Endothelial cell of umbilical vein (primary cell): ENCODE results near the gene MYOM3. TPM values are rescaled to one million over a fixed set of nuclear protein-coding genes. Genes with fewer than 3 reads are reported as not detected.

ENCODE experiments used
- BruUV-seq: library from RNA; stranded (reverse); fragments of 400-500 nt; replicated peaks from 2 replicates; lab custom pipeline; 2021; lab: Mats Ljungman, UMichigan
- CTCF ChIA-PET: fragments of 300-600, 350-600 bp; sonication (Branson Sonifier 250); formaldehyde crosslinking; loops from one replicate; lab custom pipeline; 2021; ENCODE audit warnings: antibody characterized with exemption, inconsistent platforms; lab: Charles Lee
- POLR2A ChIA-PET: fragments of 300-600, 350-600 bp; sonication (Branson Sonifier 250); formaldehyde crosslinking; loops from one replicate; lab custom pipeline; 2021; ENCODE audit warnings: antibody characterized with exemption, inconsistent platforms; lab: Charles Lee
- DNase-seq: peaks from one replicate; pipeline ENCODE4 v3.0.0-alpha.2; 2011; ENCODE audit warnings: low read depth, low spot score
- FAIRE-seq: peaks from 2 replicates; lab custom pipeline; 2011; peaks lifted over from hg19 to GRCh38; lab: Jason Lieb, UNC
- H2AFZ ChIP-seq: 2 replicates; pipeline ENCODE4 v1.6.0; 2012; ENCODE audit warnings: low read depth, low read length, control low read depth, inconsistent platforms
- H3K27ac ChIP-seq: 2 replicates; pipeline ENCODE4 v1.5.1; 2011; ENCODE audit warnings: low read depth, mild to moderate bottlenecking, control low read depth, low read length, moderate library complexity; ENCODE audit not compliant: insufficient read depth
- H3K27me3 ChIP-seq, 2 experiments: 2 replicates each; pipeline versions ENCODE4 v1.6.0 to v1.6.1; 2011; ENCODE audit warnings: low read length in 2 of 2, mixed read lengths in 1 of 2; ENCODE audit not compliant: control insufficient read depth in 2 of 2, insufficient read depth in 2 of 2
- H3K36me3 ChIP-seq, 2 experiments: 2 replicates in 1 of 2; 3 replicates in 1 of 2; pipeline ENCODE4 v1.5.1; 2011; ENCODE audit warnings: low read length in 2 of 2, mild to moderate bottlenecking in 1 of 2, moderate library complexity in 1 of 2; ENCODE audit not compliant: control insufficient read depth in 2 of 2, insufficient read depth in 2 of 2; ENCODE audit errors: extremely low read depth in 1 of 2
- H3K4me1 ChIP-seq: 3 replicates; pipeline ENCODE4 v1.5.1; 2011; ENCODE audit warnings: mild to moderate bottlenecking, low read length; ENCODE audit not compliant: control insufficient read depth, insufficient read depth; ENCODE audit errors: extremely low read depth
- H3K4me2 ChIP-seq: 2 replicates; pipeline ENCODE4 v1.6.1; 2011; ENCODE audit warnings: low read length, control low read depth, mixed read lengths; ENCODE audit not compliant: insufficient read depth
- H3K4me3 ChIP-seq, 3 experiments: fragments of 200-600 bp in 1 of 3; sonication (generic), shearing (Covaris generic) in 1 of 3; replicated peaks in 1 of 3; 2 replicates each; pipeline ENCODE4 v1.5.1; 2011 to 2016; ENCODE audit warnings: control low read depth in 3 of 3, low read length in 3 of 3, mild to moderate bottlenecking in 2 of 3, inconsistent platforms in 1 of 3, low read depth in 1 of 3, moderate library complexity in 1 of 3; ENCODE audit not compliant: insufficient read depth in 1 of 3
- H3K79me2 ChIP-seq: 2 replicates; pipeline ENCODE4 v1.6.0; 2012; ENCODE audit warnings: low read length, inconsistent platforms; ENCODE audit not compliant: control insufficient read depth, insufficient read depth
- H3K9ac ChIP-seq: replicated peaks from 2 replicates; pipeline ENCODE3; 2011; ENCODE audit warnings: low read length, control low read depth; ENCODE audit not compliant: insufficient read depth; ENCODE audit errors: extremely low read depth
- H3K9me1 ChIP-seq: replicated peaks from 3 replicates; pipeline ENCODE4 v1.6.0; 2011; ENCODE audit warnings: mild to moderate bottlenecking, low read length; ENCODE audit not compliant: control insufficient read depth, insufficient read depth; ENCODE audit errors: extremely low read depth
- H3K9me3 ChIP-seq: replicated peaks from 2 replicates; pipeline ENCODE4 v1.5.1; 2012; ENCODE audit warnings: low read length, inconsistent platforms; ENCODE audit not compliant: control insufficient read depth, insufficient read depth
- H4K20me1 ChIP-seq: replicated peaks from 2 replicates; pipeline ENCODE3; 2011; ENCODE audit warnings: mild to moderate bottlenecking, low read length; ENCODE audit not compliant: control insufficient read depth, insufficient read depth; ENCODE audit errors: extremely low read depth
- EZH2 ChIP-seq: IDR thresholded peaks from 2 replicates; pipeline ENCODE4 v1.6.1; 2012; ENCODE audit warnings: borderline replicate concordance, low read depth, mild to moderate bottlenecking, moderate library complexity, low read length, inconsistent platforms; ENCODE audit not compliant: severe bottlenecking
- FOS ChIP-seq: IDR thresholded peaks from 2 replicates; pipeline ENCODE4 v1.6.1; 2011; ENCODE audit warnings: mild to moderate bottlenecking, low read length, moderate library complexity, borderline replicate concordance; ENCODE audit not compliant: insufficient read depth
- GATA2 ChIP-seq: IDR thresholded peaks from 2 replicates; pipeline ENCODE4 v1.7.0; 2011; ENCODE audit warnings: low read depth, mild to moderate bottlenecking, moderate library complexity, mixed read lengths, low read length; ENCODE audit not compliant: insufficient read length, insufficient read depth
- JUN ChIP-seq: IDR thresholded peaks from 2 replicates; pipeline ENCODE4 v1.6.1; 2011; ENCODE audit warnings: borderline replicate concordance, low read depth; ENCODE audit not compliant: insufficient read length, insufficient read depth
- MYC ChIP-seq: IDR thresholded peaks from one replicate; pipeline ENCODE4 v1.6.1; 2011; ENCODE audit warnings: mild to moderate bottlenecking, low read depth, low read length
- POLR2A ChIP-seq: IDR thresholded peaks from 2 replicates; pipeline ENCODE4 v1.6.1; 2012; ENCODE audit warnings: low read depth, mild to moderate bottlenecking, control low read depth, low read length
- POLR2AphosphoS5 ChIP-seq: IDR thresholded peaks from 2 replicates; pipeline ENCODE4 v1.6.1; 2012; ENCODE audit warnings: low read depth, mild to moderate bottlenecking, control low read depth, low read length, moderate library complexity; ENCODE audit not compliant: insufficient read depth
- dilution Hi-C: fragments of 300-500 bp; cut with MboI; formaldehyde crosslinking; loops from one replicate; pipeline ENCODE4 v1.15.0; 2019; ENCODE audit warnings: low sequenced_read_pairs; ENCODE audit not compliant: extremely low pct_ligation_motif_present
- intact Hi-C: fragments of 100-400 bp; cut with micrococcal nuclease; formaldehyde crosslinking; loops from one replicate; pipeline ENCODE4 v1.10.0; 2022
- polyA plus RNA-seq, 4 experiments: library from polyadenylated mRNA; depleted of rRNA in 3 of 4; stranded (reverse) in 3 of 4; unstranded in 1 of 4; fragments of >200 nt; gene quantifications; 2 replicates each; pipeline versions ENCODE4 v1.2.1 to v1.2.3, GENCODE V29; 2011 to 2012; ENCODE audit warnings: missing spikeins in 1 of 4
- total RNA-seq: library from RNA; stranded (reverse); gene quantifications from 2 replicates; pipeline ENCODE4 v1.2.3, GENCODE V29; 2021
- TF ChIP-seq, protein P1 (sequence below): IDR thresholded peaks from 2 replicates; pipeline ENCODE4 v1.6.1; 2011; ENCODE audit not compliant: insufficient read depth, insufficient read length
- TF ChIP-seq, protein P2 (sequence below), 2 donors: IDR thresholded peaks; 1 replicate in 1 of 2; 2 replicates in 1 of 2; pipeline ENCODE4 v1.5.1; 2011; ENCODE audit warnings: low read length in 2 of 2, mild to moderate bottlenecking in 2 of 2, moderate library complexity in 2 of 2, control low read depth in 1 of 2, inconsistent platforms in 1 of 2, low read depth in 1 of 2; ENCODE audit not compliant: insufficient read depth in 1 of 2; ENCODE audit errors: extremely low read depth in 1 of 2

The MYOM3 gene
- total and polyA plus RNA-seq, 2 donors (not counting 3 experiments of a cell fraction or from before 2014, with no cell fraction given): 0.11 to 0.40 TPM

DNA sequence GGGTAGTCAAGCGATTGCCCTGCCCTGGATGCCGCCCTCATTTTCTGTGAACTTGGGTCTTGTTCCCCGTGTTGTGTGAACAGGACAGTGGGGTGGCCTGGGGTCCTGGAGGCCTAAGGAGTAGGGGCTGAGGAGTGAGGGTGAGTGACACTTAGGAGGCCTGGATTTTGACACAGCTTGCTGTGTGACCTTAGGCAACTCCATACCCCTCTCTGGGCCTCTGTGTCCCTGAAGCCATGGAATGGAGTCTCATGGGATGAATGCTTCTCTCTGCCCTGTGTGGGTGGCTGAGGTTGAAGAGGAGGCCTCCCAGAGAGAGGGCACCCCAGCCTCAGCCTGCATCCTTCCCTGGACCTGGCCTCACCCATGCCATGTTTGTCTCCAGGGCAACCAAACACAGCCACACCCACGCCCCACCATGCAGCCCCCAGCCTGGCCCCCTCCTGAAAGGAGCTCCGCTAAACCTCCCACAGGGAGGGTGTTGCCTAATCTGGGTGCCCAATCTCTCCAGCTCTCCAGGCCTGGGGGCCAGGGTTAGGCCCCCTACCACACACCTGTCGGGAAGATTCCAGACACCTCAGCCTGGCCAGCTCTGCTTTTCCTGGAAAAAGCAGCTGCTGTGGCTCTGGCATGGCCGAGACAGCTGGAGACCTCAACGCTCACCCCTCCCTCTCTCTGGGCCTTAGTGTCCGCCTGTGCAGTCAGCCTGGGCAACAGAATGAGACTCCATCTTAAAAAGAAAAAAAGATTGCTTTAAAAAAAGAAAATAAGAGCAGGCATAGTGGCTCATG is 9.9 kb downstream of the MYOM3 start:
- Histone ChIP-seq H4K20me1 (no peaks in the 10 kb centered on the region), H3K4me3 (no peak overlapping the region), H3K36me3 (no peaks in the 10 kb centered on the region), H3K4me1 (no peaks in the 10 kb centered on the region), H3K9me3 (no peaks in the 10 kb centered on the region), H3K9me1 (no peaks in the 10 kb centered on the region), H3K27ac (no peak overlapping the region), H3K79me2 (no peaks in the 10 kb centered on the region), H2AFZ (no peak overlapping the region), H3K4me2 (no peak overlapping the region), H3K27me3 (no peaks in the 10 kb centered on the region), H3K9ac (no peak overlapping the region)
- no TSS peak for BruUV-seq
- dilution Hi-C loops: no loop called here
- TF ChIP-seq EZH2: no peak
- no peak for TF ChIP-seq GATA2
- no peak for TF ChIP-seq FOS
- TF ChIP-seq, protein P1, sequence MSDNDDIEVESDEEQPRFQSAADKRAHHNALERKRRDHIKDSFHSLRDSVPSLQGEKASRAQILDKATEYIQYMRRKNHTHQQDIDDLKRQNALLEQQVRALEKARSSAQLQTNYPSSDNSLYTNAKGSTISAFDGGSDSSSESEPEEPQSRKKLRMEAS: no peak
- no peak for TF ChIP-seq POLR2A
- TF ChIP-seq MYC: no peak
- TF ChIP-seq POLR2AphosphoS5: no peak
- TF ChIP-seq, protein P2, sequence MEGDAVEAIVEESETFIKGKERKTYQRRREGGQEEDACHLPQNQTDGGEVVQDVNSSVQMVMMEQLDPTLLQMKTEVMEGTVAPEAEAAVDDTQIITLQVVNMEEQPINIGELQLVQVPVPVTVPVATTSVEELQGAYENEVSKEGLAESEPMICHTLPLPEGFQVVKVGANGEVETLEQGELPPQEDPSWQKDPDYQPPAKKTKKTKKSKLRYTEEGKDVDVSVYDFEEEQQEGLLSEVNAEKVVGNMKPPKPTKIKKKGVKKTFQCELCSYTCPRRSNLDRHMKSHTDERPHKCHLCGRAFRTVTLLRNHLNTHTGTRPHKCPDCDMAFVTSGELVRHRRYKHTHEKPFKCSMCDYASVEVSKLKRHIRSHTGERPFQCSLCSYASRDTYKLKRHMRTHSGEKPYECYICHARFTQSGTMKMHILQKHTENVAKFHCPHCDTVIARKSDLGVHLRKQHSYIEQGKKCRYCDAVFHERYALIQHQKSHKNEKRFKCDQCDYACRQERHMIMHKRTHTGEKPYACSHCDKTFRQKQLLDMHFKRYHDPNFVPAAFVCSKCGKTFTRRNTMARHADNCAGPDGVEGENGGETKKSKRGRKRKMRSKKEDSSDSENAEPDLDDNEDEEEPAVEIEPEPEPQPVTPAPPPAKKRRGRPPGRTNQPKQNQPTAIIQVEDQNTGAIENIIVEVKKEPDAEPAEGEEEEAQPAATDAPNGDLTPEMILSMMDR (IDR thresholded peaks at IDR 0.05; ENCODE audit: extremely low read depth in 1 of 2, insufficient read depth in 1 of 2, low read depth in 1 of 2, low read length in 2 of 2): no peak
- no peak for TF ChIP-seq JUN
- intact Hi-C loops: no loop called here
- DNase-seq (no peak), FAIRE-seq (no peak)
- CTCF ChIA-PET: interaction anchor here (0.9 kb wide), 1 partner anchor 48 kb away, joined by 4 read pairs; no protein-coding TSS in a partner anchor
- POLR2A ChIA-PET: no interaction called here
